HepG2 (cell line): ENCODE measurements around the gene TTC32. TPM values are rescaled to one million over a fixed set of nuclear protein-coding genes. Genes with fewer than 3 reads are reported as not detected.

Experiments
- ATAC-seq: fragments of 200-7000 bp; cut with Tn5 transposase; 3 replicates; pipeline ENCODE4 v1.9.1; 2020; ENCODE audit warnings: mild to moderate bottlenecking, moderate library complexity
- BruUV-seq: library from RNA; stranded (reverse); fragments of 400-500 nt; replicated peaks from 2 replicates; lab custom pipeline; 2021; lab: Mats Ljungman, UMichigan
- CTCF ChIA-PET: fragments of 300-600 bp; formaldehyde crosslinking; extraction: SDS; loops from one replicate; lab custom pipeline; 2021; ENCODE audit warnings: low total read pairs, inconsistent platforms, low intra/inter-chr PET ratio; lab: Yijun Ruan, JAX
- POLR2A ChIA-PET: fragments of 350-600 bp; sonication (Branson Sonifier 250); formaldehyde crosslinking; loops from one replicate; lab custom pipeline; 2020; ENCODE audit warnings: antibody characterized with exemption, inconsistent platforms; lab: Yijun Ruan, JAX
- DNase-seq: peaks from one replicate; pipeline ENCODE4 v3.0.0-alpha.2; 2015; ENCODE audit warnings: low spot score
- FAIRE-seq: peaks from 3 replicates; lab custom pipeline; 2011; peaks lifted over from hg19 to GRCh38; lab: Jason Lieb, UNC
- H2AFZ ChIP-seq: one replicate; pipeline ENCODE4 v1.6.1; 2011; ENCODE audit warnings: low read length, inconsistent platforms
- H3K27ac ChIP-seq: fragments of 300-600 bp; 3 replicates; pipeline ENCODE4 v1.8.0; 2011; ENCODE audit warnings: mixed run types, mild to moderate bottlenecking, mixed read lengths, low read length, inconsistent platforms; ENCODE audit not compliant: insufficient read depth; ENCODE audit errors: extremely low read length
- H3K27me3 ChIP-seq, 2 experiments: fragments of 200-600 bp in 1 of 2; 2 replicates in 1 of 2; 3 replicates in 1 of 2; pipeline versions ENCODE4 v1.6.0 to v1.8.0; 2011; ENCODE audit warnings: low read length in 2 of 2, mild to moderate bottlenecking in 2 of 2, moderate library complexity in 2 of 2, inconsistent platforms in 1 of 2; ENCODE audit not compliant: insufficient read depth in 2 of 2, control insufficient read depth in 1 of 2
- H3K36me3 ChIP-seq, 2 experiments: fragments of 200-600 bp in 1 of 2; replicated peaks in 1 of 2; 2 replicates in 1 of 2; 3 replicates in 1 of 2; pipeline versions ENCODE4 v1.5.1 to v1.8.0; 2011; ENCODE audit warnings: low read length in 2 of 2, inconsistent platforms in 1 of 2; ENCODE audit not compliant: insufficient read depth in 2 of 2, control insufficient read depth in 1 of 2
- H3K4me1 ChIP-seq: 2 replicates; pipeline ENCODE4 v1.5.1; 2012; ENCODE audit warnings: low read length, inconsistent platforms; ENCODE audit not compliant: insufficient read depth
- H3K4me2 ChIP-seq: 2 replicates; pipeline ENCODE4 v1.6.0; 2011; ENCODE audit warnings: low read depth, low read length, inconsistent platforms
- H3K4me3 ChIP-seq, 3 experiments: fragments of 200-600 bp in 1 of 3; sonication (generic), shearing (Covaris generic) in 1 of 3; replicated peaks in 1 of 3; 2 replicates each; pipeline ENCODE4 v1.5.1; 2011 to 2016; ENCODE audit warnings: low read length in 3 of 3, inconsistent platforms in 2 of 3, low read depth in 2 of 3, mild to moderate bottlenecking in 2 of 3, control low read depth in 1 of 3, mixed read lengths in 1 of 3; ENCODE audit not compliant: insufficient read depth in 1 of 3
- H3K79me2 ChIP-seq: one replicate; pipeline ENCODE4 v1.6.1; 2011; ENCODE audit warnings: low read length, inconsistent platforms; ENCODE audit not compliant: insufficient read depth
- H3K9ac ChIP-seq: 2 replicates; pipeline ENCODE4 v1.6.0; 2011; ENCODE audit warnings: mild to moderate bottlenecking, low read depth, low read length, inconsistent platforms; ENCODE audit not compliant: insufficient read depth
- H3K9me3 ChIP-seq: 2 replicates; pipeline ENCODE4 v1.5.1; 2012; ENCODE audit warnings: mild to moderate bottlenecking, low read length
- H4K20me1 ChIP-seq: 2 replicates; pipeline ENCODE4 v1.6.0; 2011; ENCODE audit warnings: inconsistent platforms, mild to moderate bottlenecking, low read length, moderate library complexity; ENCODE audit not compliant: insufficient read depth
- GABPA ChIP-seq, 2 experiments: IDR thresholded peaks; 2 replicates each; pipeline ENCODE4 v1.6.1; 2011 to 2016; ENCODE audit warnings: low read depth in 2 of 2, low read length in 1 of 2, missing biosample characterization in 1 of 2, missing genetic modification characterization in 1 of 2
- JUNB ChIP-seq: sonication (generic); formaldehyde crosslinking; IDR thresholded peaks from 2 replicates; pipeline ENCODE4 v1.8.0; 2022; ENCODE audit warnings: missing genetic modification reagents, mild to moderate bottlenecking, borderline replicate concordance
- NFE2L1 ChIP-seq: sonication (generic); formaldehyde crosslinking; IDR thresholded peaks from 2 replicates; pipeline ENCODE4 v1.4.0; 2020; ENCODE audit warnings: missing genetic modification reagents, mild to moderate bottlenecking, borderline replicate concordance
- SRSF9 ChIP-seq: fragments of 200-400 bp; formaldehyde crosslinking; IDR thresholded peaks from 2 replicates; pipeline ENCODE4 v1.6.1; 2018; ENCODE audit warnings: borderline replicate concordance, mild to moderate bottlenecking, low read depth, low read length; ENCODE audit not compliant: insufficient read depth, poor library complexity, severe bottlenecking
- ZIK1 ChIP-seq: sonication (generic); formaldehyde crosslinking; IDR thresholded peaks from 2 replicates; pipeline ENCODE4 v1.5.0; 2020; ENCODE audit warnings: mild to moderate bottlenecking, low read depth, missing genetic modification reagents, borderline replicate concordance
- ZNF296 ChIP-seq: sonication (generic); formaldehyde crosslinking; conservative IDR thresholded peaks from 2 replicates; pipeline ENCODE4 v1.5.0; 2020; ENCODE audit warnings: mild to moderate bottlenecking, missing genetic modification reagents
- ZNF343 ChIP-seq: sonication (generic); formaldehyde crosslinking; IDR thresholded peaks from 2 replicates; pipeline ENCODE4 v1.4.0; 2020; ENCODE audit warnings: mild to moderate bottlenecking, missing genetic modification reagents
- ZNF556 ChIP-seq: sonication (generic); formaldehyde crosslinking; IDR thresholded peaks from 2 replicates; pipeline ENCODE4 v1.4.0; 2020; ENCODE audit warnings: mild to moderate bottlenecking, missing genetic modification reagents, borderline replicate concordance
- ZNF652 ChIP-seq: IDR thresholded peaks from 2 replicates; pipeline ENCODE4 v1.6.1; 2016; ENCODE audit warnings: low read depth, borderline replicate concordance
- ZNF678 ChIP-seq: sonication (generic); formaldehyde crosslinking; IDR thresholded peaks from 2 replicates; pipeline ENCODE4 v1.4.0; 2020; ENCODE audit warnings: mild to moderate bottlenecking, missing genetic modification reagents
- ZNF891 ChIP-seq: sonication (generic); formaldehyde crosslinking; IDR thresholded peaks from 2 replicates; pipeline ENCODE4 v1.5.0; 2020; ENCODE audit warnings: mild to moderate bottlenecking, missing genetic modification reagents
- ZSCAN30 ChIP-seq: sonication (generic); formaldehyde crosslinking; IDR thresholded peaks from 2 replicates; pipeline ENCODE4 v1.5.0; 2020; ENCODE audit warnings: mild to moderate bottlenecking, missing genetic modification reagents
- WGBS: methylation state at CpG from one replicate; pipeline ENCODE4 v1.1.6; 2017; ENCODE audit warnings: low lambda C conversion rate; 5-methylcytosine and 5-hydroxymethylcytosine counted together
- in situ Hi-C: cut with HindIII; loops from 2 replicates; pipeline ENCODE4 v1.10.0; 2017; ENCODE audit warnings: low pct_unique_long_range_greater_than_20kb; ENCODE audit not compliant: extremely low pct_ligation_motif_present
- intact Hi-C: fragments of 100-400 bp; cut with micrococcal nuclease; formaldehyde crosslinking; loops from one replicate; pipeline ENCODE4 v1.10.0; 2022; ENCODE audit not compliant: unreplicated experiment
- polyA plus RNA-seq, 8 experiments: library from polyadenylated mRNA; depleted of rRNA in 3 of 8; stranded (reverse) in 7 of 8; unstranded in 1 of 8; fragments of >200 nt; fragmentation: Illumina TruSeq in 4 of 8; extraction: Trizol in 4 of 8; gene quantifications; 2 replicates each; pipeline versions ENCODE4 v1.2.1 to v1.2.3, GENCODE V29; 2011 to 2016; ENCODE audit warnings: low read depth in 4 of 8, missing spikeins in 1 of 8, mixed read lengths in 1 of 8; ENCODE audit not compliant: insufficient read depth in 1 of 8
- total RNA-seq, 5 experiments: library from RNA; depleted of rRNA; stranded (reverse); fragments of >200 nt; fragmentation: Illumina TruSeq; extraction: Trizol; gene quantifications; 2 replicates each; pipeline ENCODE4 v1.2.3, GENCODE V29; 2016; ENCODE audit warnings: low read depth in 1 of 5
- TF ChIP-seq, protein P1 (sequence below), 2 experiments: sonication (generic) in 1 of 2; formaldehyde crosslinking in 1 of 2; IDR thresholded peaks; 2 replicates each; pipeline versions ENCODE4 v1.4.0 to v1.6.1; 2018 to 2020; ENCODE audit warnings: missing genetic modification reagents in 2 of 2, borderline replicate concordance in 1 of 2, low read depth in 1 of 2, mild to moderate bottlenecking in 1 of 2, missing biosample characterization in 1 of 2
- TF ChIP-seq, protein P2 (sequence below): sonication (generic); formaldehyde crosslinking; IDR thresholded peaks from 2 replicates; pipeline ENCODE4 v1.8.1; 2023; ENCODE audit warnings: mild to moderate bottlenecking, missing genetic modification reagents, borderline replicate concordance
- TF ChIP-seq, protein P3 (sequence below): sonication (generic); formaldehyde crosslinking; IDR thresholded peaks from 2 replicates; pipeline ENCODE4 v1.5.0; 2020; ENCODE audit warnings: mild to moderate bottlenecking, missing genetic modification reagents
- TF ChIP-seq, protein P4 (sequence below): sonication (generic); formaldehyde crosslinking; IDR thresholded peaks from 2 replicates; pipeline ENCODE4 v1.5.0; 2020; ENCODE audit warnings: mild to moderate bottlenecking, missing genetic modification reagents

Gene TTC32
- total and polyA plus RNA-seq, 2 of the 13 experiments (the other 11 are each of a cell fraction or from before 2014, with no cell fraction given), result 21.6 to 38.3 TPM

DNA sequence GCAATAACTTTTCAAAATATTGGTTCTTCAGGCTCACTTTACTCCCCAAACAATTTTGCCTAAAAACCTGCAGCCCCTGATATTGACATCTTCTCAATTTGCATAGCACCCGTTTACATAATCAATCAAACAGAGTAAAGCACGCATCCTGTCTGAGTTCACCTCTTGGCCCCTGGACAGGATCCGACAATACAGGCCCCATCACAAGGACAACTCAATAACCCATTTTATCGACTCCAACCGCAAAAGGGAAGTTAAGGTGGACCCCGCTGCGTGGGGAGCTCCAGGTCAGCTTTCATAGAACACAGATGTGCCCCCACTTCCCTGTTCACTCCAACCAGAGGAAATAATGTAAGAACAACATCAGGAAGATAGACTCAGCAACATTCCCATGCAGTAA, 44.7 kb downstream of the TTC32 start:
- H3K9me3 ChIP-seq, result no peaks in the 10 kb centered on the region
- intact Hi-C loops (no loop called here), in situ Hi-C loops (loop anchor here (10.0 kb wide), 1 partner anchor 112 kb away; no protein-coding TSS in a partner anchor)
- BruUV-seq, result no TSS peak
- no peak overlapping the region for H3K4me3 ChIP-seq
- POLR2A ChIA-PET, result no interaction called here
- no peaks in the 10 kb centered on the region for H4K20me1 ChIP-seq
- H3K79me2 ChIP-seq, result no peaks in the 10 kb centered on the region
- no peak overlapping the region for H3K27ac ChIP-seq
- no peak for FAIRE-seq
- no peak for ATAC-seq
- DNase-seq, result no peak
- H3K9ac ChIP-seq, result no peak overlapping the region
- H3K4me2 ChIP-seq, result peak overlapping the region; percentile 31
- peaks cover 48% of the 10 kb centered on the region for H3K4me1 ChIP-seq
- CTCF ChIA-PET, result no interaction called here
- H3K36me3 ChIP-seq, result no peaks in the 10 kb centered on the region
- 26% methylated on average over 7 of the region's 7 CpGs for WGBS
- no peak overlapping the region for H2AFZ ChIP-seq
- peaks cover 8 to 27% of the 10 kb centered on the region in 2 experiments for H3K27me3 ChIP-seq
- TF ChIP-seq ZNF556 (CRISPR knock-in tag) (no peak), ZNF678 (CRISPR knock-in tag) (no peak), ZIK1 (no peak), SRSF9 (no peak), ZSCAN30 (CRISPR knock-in tag) (no peak), ZNF891 (CRISPR knock-in tag) (no peak), ZNF296 (CRISPR knock-in tag) (no peak), GABPA (IDR thresholded peaks at IDR 0.05; ENCODE audit: low read depth, low read length) (no peak), GABPA (CRISPR knock-in tag; IDR thresholded peaks at IDR 0.05; ENCODE audit: low read depth) (no peak), NFE2L1 (no peak), JUNB (CRISPR knock-in tag) (no peak), ZNF343 (CRISPR knock-in tag) (no peak), ZNF652 (peak; percentile 19; the same call in 1 of the 2 replicates)
- TF ChIP-seq, protein P1, sequence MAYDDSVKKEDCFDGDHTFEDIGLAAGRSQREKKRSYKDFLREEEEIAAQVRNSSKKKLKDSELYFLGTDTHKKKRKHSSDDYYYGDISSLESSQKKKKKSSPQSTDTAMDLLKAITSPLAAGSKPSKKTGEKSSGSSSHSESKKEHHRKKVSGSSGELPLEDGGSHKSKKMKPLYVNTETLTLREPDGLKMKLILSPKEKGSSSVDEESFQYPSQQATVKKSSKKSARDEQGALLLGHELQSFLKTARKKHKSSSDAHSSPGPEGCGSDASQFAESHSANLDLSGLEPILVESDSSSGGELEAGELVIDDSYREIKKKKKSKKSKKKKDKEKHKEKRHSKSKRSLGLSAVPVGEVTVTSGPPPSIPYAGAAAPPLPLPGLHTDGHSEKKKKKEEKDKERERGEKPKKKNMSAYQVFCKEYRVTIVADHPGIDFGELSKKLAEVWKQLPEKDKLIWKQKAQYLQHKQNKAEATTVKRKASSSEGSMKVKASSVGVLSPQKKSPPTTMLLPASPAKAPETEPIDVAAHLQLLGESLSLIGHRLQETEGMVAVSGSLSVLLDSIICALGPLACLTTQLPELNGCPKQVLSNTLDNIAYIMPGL (CRISPR knock-in tag; IDR thresholded peaks at IDR 0.05; ENCODE audit: borderline replicate concordance in 1 of 2, low read depth in 1 of 2), result no peak
- TF ChIP-seq, protein P2, sequence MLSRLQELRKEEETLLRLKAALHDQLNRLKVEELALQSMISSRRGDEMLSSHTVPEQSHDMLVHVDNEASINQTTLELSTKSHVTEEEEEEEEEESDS (CRISPR knock-in tag), result no peak
- TF ChIP-seq, protein P3, sequence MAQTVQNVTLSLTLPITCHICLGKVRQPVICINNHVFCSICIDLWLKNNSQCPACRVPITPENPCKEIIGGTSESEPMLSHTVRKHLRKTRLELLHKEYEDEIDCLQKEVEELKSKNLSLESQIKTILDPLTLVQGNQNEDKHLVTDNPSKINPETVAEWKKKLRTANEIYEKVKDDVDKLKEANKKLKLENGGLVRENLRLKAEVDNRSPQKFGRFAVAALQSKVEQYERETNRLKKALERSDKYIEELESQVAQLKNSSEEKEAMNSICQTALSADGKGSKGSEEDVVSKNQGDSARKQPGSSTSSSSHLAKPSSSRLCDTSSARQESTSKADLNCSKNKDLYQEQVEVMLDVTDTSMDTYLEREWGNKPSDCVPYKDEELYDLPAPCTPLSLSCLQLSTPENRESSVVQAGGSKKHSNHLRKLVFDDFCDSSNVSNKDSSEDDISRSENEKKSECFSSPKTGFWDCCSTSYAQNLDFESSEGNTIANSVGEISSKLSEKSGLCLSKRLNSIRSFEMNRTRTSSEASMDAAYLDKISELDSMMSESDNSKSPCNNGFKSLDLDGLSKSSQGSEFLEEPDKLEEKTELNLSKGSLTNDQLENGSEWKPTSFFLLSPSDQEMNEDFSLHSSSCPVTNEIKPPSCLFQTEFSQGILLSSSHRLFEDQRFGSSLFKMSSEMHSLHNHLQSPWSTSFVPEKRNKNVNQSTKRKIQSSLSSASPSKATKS (CRISPR knock-in tag), result no peak
- TF ChIP-seq, protein P4, sequence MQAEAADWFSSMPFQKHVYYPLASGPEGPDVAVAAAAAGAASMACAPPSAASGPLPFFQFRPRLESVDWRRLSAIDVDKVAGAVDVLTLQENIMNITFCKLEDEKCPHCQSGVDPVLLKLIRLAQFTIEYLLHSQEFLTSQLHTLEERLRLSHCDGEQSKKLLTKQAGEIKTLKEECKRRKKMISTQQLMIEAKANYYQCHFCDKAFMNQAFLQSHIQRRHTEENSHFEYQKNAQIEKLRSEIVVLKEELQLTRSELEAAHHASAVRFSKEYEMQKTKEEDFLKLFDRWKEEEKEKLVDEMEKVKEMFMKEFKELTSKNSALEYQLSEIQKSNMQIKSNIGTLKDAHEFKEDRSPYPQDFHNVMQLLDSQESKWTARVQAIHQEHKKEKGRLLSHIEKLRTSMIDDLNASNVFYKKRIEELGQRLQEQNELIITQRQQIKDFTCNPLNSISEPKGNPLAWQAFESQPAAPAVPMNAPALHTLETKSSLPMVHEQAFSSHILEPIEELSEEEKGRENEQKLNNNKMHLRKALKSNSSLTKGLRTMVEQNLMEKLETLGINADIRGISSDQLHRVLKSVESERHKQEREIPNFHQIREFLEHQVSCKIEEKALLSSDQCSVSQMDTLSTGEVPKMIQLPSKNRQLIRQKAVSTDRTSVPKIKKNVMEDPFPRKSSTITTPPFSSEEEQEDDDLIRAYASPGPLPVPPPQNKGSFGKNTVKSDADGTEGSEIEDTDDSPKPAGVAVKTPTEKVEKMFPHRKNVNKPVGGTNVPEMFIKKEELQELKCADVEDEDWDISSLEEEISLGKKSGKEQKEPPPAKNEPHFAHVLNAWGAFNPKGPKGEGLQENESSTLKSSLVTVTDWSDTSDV (CRISPR knock-in tag), result no peak
